Sigmoid colon (tissue), 7 donors: ENCODE measurements around the gene ACOXL. TPM values are rescaled to one million over a fixed set of nuclear protein-coding genes. Genes with fewer than 3 reads are reported as not detected.
"Not testable (repeated sequence)": the region's sequence is repeated elsewhere in the genome, so short reads cannot be mapped to it uniquely, and the experiment has no call there.

ENCODE experiments used
- DNase-seq: peaks from one replicate; pipeline ENCODE4 v3.0.0-alpha.2; 2019
- H3K27ac ChIP-seq, 4 donors: fragments of 200-600 bp; sonication (generic); one replicate each; pipeline ENCODE4 v1.5.1; 2016 to 2019; ENCODE audit warnings: mild to moderate bottlenecking in 1 of 4
- H3K27me3 ChIP-seq, 3 donors: fragments of 200-600 bp; sonication (generic); one replicate each; pipeline ENCODE4 v1.5.1; 2019; ENCODE audit warnings: mild to moderate bottlenecking in 1 of 3
- H3K36me3 ChIP-seq, 4 donors: fragments of 200-600 bp; sonication (generic); one replicate each; pipeline ENCODE4 v1.5.1; 2016 to 2019
- H3K4me1 ChIP-seq, 4 donors: fragments of 200-600 bp; sonication (generic); one replicate each; pipeline ENCODE4 v1.5.1; 2017 to 2019
- H3K4me3 ChIP-seq, 4 donors: fragments of 200-600 bp; sonication (generic); one replicate each; pipeline ENCODE4 v1.5.1; 2017 to 2019; ENCODE audit warnings: mild to moderate bottlenecking in 2 of 4, moderate library complexity in 1 of 4
- H3K9me3 ChIP-seq, 4 donors: fragments of 200-600 bp in 3 of 4; sonication (generic) in 3 of 4; one replicate each; pipeline versions ENCODE4 v1.5.1 to v1.6.1; 2013 to 2019
- CTCF ChIP-seq, 4 experiments: fragments of 450-650 bp in 3 of 4; fragments of 200-600 bp in 1 of 4; IDR thresholded peaks; one replicate each; pipeline ENCODE4 v1.5.1; 2016 to 2019; ENCODE audit warnings: antibody characterized with exemption in 4 of 4, mild to moderate bottlenecking in 3 of 4, moderate library complexity in 2 of 4
- EP300 ChIP-seq, 4 donors: sonication (generic); formaldehyde crosslinking; IDR thresholded peaks; one replicate each; pipeline ENCODE4 v1.6.1; 2017; ENCODE audit warnings: antibody characterized with exemption in 4 of 4
- POLR2A ChIP-seq, 2 donors: fragments of 450-650 bp; IDR thresholded peaks; one replicate each; pipeline ENCODE4 v1.6.1; 2016; ENCODE audit warnings: antibody characterized with exemption in 2 of 2, mild to moderate bottlenecking in 2 of 2, moderate library complexity in 2 of 2
- POLR2AphosphoS5 ChIP-seq, 4 donors: sonication (generic); formaldehyde crosslinking; IDR thresholded peaks; one replicate each; pipeline ENCODE4 v1.6.1; 2017; ENCODE audit warnings: antibody characterized with exemption in 4 of 4
- WGBS, 2 donors: extraction: QIAGEN DNeasy Blood & Tissue Kit; methylation state at CpG; one replicate each; pipeline ENCODE4 v1.1.7; 2013; 5-methylcytosine and 5-hydroxymethylcytosine counted together
- intact Hi-C: fragments of 100-400 bp; cut with DNase I; formaldehyde crosslinking; loops from one replicate; pipeline ENCODE4 v1.15.1; 2023
- polyA plus RNA-seq, 3 donors: library from polyadenylated mRNA; stranded (reverse); fragments of 200-250 nt; gene quantifications; one replicate each; pipeline ENCODE4 v1.2.3, GENCODE V29; 2013
- total RNA-seq, 4 donors: library from RNA; depleted of rRNA; stranded (reverse); fragments of >200 nt; gene quantifications; one replicate each; pipeline ENCODE4 v1.1.0, GENCODE V29; 2016
- donor health status: healthy with polysubstance abuse.
- donor health status: Bipolar disorder and iron deficiency.
- donor health status: healthy.

The ACOXL gene
- total and polyA plus RNA-seq, 7 donors: 0.45 TPM; not detected in 6

GRCh38 chr2:110957293-110957692, 224.9 kb downstream of the ACOXL start:
- 81 to 86% methylated on average over 5 of the region's 5 CpGs for WGBS, 2 donors
- TF ChIP-seq POLR2A (IDR thresholded peaks at IDR 0.05) (no peak), POLR2AphosphoS5 (IDR thresholded peaks at IDR 0.05) (no peak), EP300 (IDR thresholded peaks at IDR 0.05) (no peak), CTCF (IDR thresholded peaks at IDR 0.05) (no peak)
- no peaks in the 10 kb centered on the region for H3K4me1 ChIP-seq

GRCh38 chr2:110958346-110959119, 226.2 kb downstream of the ACOXL start:
- intact Hi-C loops: no loop called here
- no peaks in the 10 kb centered on the region for H3K4me1 ChIP-seq
- no peak for DNase-seq
- no peak for TF ChIP-seq POLR2A (IDR thresholded peaks at IDR 0.05)
- TF ChIP-seq POLR2AphosphoS5 (IDR thresholded peaks at IDR 0.05): no peak
- no peak for TF ChIP-seq EP300 (IDR thresholded peaks at IDR 0.05)
- TF ChIP-seq CTCF (IDR thresholded peaks at IDR 0.05): no peak
- H3K27me3 ChIP-seq: no peaks in the 10 kb centered on the region
- no peak overlapping the region for H3K27ac ChIP-seq
- WGBS, 2 donors: 89 to 92% methylated on average over 6 of the region's 6 CpGs
- H3K4me3 ChIP-seq: no peak overlapping the region
- H3K36me3 ChIP-seq: no peaks in the 10 kb centered on the region
- H3K9me3 ChIP-seq: no peaks in the 10 kb centered on the region

More at GRCh38 chr2:110957293-110957692, 224.9 kb downstream of the ACOXL start:
- no peak for DNase-seq
- Histone ChIP-seq H3K36me3 (no peaks in the 10 kb centered on the region), H3K27me3 (no peaks in the 10 kb centered on the region), H3K9me3 (no peaks in the 10 kb centered on the region), H3K4me3 (no peak overlapping the region), H3K27ac (no peak overlapping the region)
- intact Hi-C loops: no loop called here

DNA sequence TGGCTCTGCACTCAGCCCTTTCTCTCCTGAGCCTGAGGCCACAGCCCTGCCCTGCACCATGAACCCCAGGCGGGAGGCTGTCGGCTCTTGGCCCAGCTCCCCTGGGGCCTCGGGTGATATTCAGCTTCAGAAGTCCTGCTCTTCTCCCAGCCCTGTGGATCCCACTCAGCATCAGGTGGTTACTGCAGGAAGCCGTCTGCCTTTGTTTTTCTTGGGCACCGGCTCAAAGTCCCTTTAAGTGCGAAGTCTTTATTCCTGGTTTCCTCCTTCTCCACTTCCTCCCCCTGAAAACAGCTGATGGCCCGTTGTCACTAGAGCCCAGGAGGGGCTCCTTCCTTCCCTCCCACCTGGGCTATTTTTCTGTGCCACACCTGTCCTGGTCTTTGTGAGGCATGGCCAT, 226.8 kb downstream of the ACOXL start:
- WGBS, 2 donors: 56 to 72% methylated on average over 7 of the region's 7 CpGs
- DNase-seq: no peak
- no peak overlapping the region for H3K4me3 ChIP-seq
- TF ChIP-seq POLR2A (IDR thresholded peaks at IDR 0.05): no peak
- no peak for TF ChIP-seq CTCF (IDR thresholded peaks at IDR 0.05)
- no peak for TF ChIP-seq EP300 (IDR thresholded peaks at IDR 0.05)
- TF ChIP-seq POLR2AphosphoS5 (IDR thresholded peaks at IDR 0.05): no peak
- no peaks in the 10 kb centered on the region for H3K4me1 ChIP-seq
- intact Hi-C loops: no loop called here
- no peak overlapping the region for H3K27ac ChIP-seq
- H3K36me3 ChIP-seq: no peaks in the 10 kb centered on the region
- no peaks in the 10 kb centered on the region for H3K9me3 ChIP-seq
- no peaks in the 10 kb centered on the region for H3K27me3 ChIP-seq

DNA sequence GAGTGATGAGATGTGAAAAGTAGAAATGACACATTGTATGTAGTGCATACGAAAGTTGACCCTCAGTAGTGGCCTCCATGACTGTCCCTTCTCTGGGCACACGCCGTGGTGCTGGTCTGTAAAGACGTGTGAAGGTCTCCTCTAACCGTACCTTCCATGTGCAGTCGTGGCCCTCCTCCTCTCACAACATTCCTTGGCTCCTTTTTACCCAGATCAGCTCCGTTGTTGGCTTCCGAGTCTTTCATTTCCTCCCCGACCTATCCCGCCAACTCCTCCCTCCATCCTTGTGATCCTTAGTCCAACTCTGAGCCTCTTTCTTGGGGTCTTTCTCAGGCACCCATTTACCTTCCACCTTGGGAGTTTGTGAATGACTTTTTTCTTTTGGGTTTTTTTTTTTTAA, 227.9 kb downstream of the ACOXL start:
- H3K4me3 ChIP-seq: no peak overlapping the region
- no peaks in the 10 kb centered on the region for H3K4me1 ChIP-seq
- TF ChIP-seq CTCF (IDR thresholded peaks at IDR 0.05) (no peak), EP300 (IDR thresholded peaks at IDR 0.05) (no peak), POLR2AphosphoS5 (IDR thresholded peaks at IDR 0.05) (no peak), POLR2A (IDR thresholded peaks at IDR 0.05) (no peak)
- DNase-seq: no peak
- H3K36me3 ChIP-seq: no peaks in the 10 kb centered on the region
- intact Hi-C loops: no loop called here
- no peaks in the 10 kb centered on the region for H3K9me3 ChIP-seq
- WGBS, 2 donors: 82 to 85% methylated on average over 10 of the region's 10 CpGs
- no peak overlapping the region for H3K27ac ChIP-seq
- no peaks in the 10 kb centered on the region for H3K27me3 ChIP-seq

DNA sequence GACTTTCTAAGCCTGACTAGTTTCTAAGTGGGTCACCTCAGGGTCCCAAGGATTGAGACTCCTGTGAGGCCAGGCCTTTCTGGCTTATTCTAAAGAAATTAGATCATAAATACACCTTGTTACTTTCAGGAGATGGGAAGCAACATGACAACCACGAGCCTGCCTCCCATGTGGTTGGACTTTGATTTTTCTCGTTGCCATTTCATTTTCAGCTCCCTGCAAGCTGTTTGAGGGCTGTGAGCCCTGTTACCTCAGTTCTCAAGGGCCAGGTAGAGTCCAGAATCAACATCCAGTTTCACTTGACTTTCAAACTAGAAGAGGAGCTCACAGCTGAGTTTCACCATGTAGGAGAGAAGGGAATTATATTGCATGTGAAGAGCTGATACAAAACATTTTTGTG, 228.6 kb downstream of the ACOXL start:
- DNase-seq: no peak
- intact Hi-C loops: no loop called here
- 16 to 54% methylated on average over 2 of the region's 2 CpGs for WGBS, 2 donors
- H3K27ac ChIP-seq: no peak overlapping the region
- H3K27me3 ChIP-seq: no peaks in the 10 kb centered on the region
- H3K4me3 ChIP-seq: no peak overlapping the region
- no peaks in the 10 kb centered on the region for H3K4me1 ChIP-seq
- no peaks in the 10 kb centered on the region for H3K9me3 ChIP-seq
- H3K36me3 ChIP-seq: no peaks in the 10 kb centered on the region
- TF ChIP-seq POLR2A (IDR thresholded peaks at IDR 0.05): no peak
- TF ChIP-seq CTCF (IDR thresholded peaks at IDR 0.05): no peak
- no peak for TF ChIP-seq POLR2AphosphoS5 (IDR thresholded peaks at IDR 0.05)
- no peak for TF ChIP-seq EP300 (IDR thresholded peaks at IDR 0.05)

- intact Hi-C loops, H3K36me3 ChIP-seq, H3K27me3 ChIP-seq, DNase-seq, H3K4me1 ChIP-seq, H3K9me3 ChIP-seq, H3K27ac ChIP-seq, H3K4me3 ChIP-seq: not testable (repeated sequence)
- 85 to 89% methylated on average over 3 of the region's 3 CpGs for WGBS, 2 donors
Measured at GRCh38 chr2:110961643-110962042, 229.3 kb downstream of the ACOXL start.
